ENCODE measurements around the gene CARHSP1. TPM values are rescaled to one million over a fixed set of nuclear protein-coding genes. Genes with fewer than 3 reads are reported as not detected.
"Not testable (repeated sequence)": the region's sequence is repeated elsewhere in the genome, so short reads cannot be mapped to it uniquely, and the experiment has no call there.

CARHSP1 gene
- total RNA-seq, 2 donors from 2014 or later, result 88.1 to 106 TPM

DNA sequence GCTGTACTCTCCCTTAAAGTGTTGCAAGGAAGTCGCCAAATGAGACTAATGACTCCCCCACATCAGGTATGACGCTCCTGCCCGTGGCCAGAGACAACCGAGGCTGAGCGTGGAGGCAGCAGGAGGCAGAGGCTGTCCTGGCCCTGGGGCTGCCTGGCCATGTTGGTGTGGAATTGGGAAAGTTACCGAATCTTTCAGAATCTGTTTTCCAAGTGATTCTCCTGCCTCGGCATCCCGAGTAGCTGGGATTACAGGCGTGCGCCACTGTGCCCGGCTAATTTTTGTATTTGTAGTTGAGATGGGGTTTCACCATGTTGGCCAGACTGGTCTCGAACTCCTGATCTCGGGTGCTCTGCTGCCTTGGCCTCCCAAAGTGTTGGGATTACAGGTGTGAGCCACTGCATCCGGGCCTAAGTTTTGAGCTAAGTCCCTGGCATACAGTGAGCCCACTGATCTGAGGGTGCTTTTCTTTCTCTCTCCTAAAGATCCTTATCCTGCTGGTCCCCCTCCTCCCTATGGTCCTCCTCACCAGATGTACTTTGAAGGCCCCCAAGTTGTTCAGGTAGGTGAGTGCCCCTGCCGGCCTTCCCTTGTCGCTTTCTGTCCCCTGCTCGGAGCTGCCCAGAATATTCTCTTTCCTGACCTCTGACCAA, 14.0 kb upstream of the CARHSP1 start:
- Mint-ChIP-seq H3K36me3 (no peaks in the 10 kb centered on the region), H3K9me3 (no peaks in the 10 kb centered on the region), H3K27ac (peak overlapping the region in 1 of 2 donors; percentile 85)
- ATAC-seq (no peak), DNase-seq (ENCODE audit: low spot score in 2 of 2) (no peak)

DNA sequence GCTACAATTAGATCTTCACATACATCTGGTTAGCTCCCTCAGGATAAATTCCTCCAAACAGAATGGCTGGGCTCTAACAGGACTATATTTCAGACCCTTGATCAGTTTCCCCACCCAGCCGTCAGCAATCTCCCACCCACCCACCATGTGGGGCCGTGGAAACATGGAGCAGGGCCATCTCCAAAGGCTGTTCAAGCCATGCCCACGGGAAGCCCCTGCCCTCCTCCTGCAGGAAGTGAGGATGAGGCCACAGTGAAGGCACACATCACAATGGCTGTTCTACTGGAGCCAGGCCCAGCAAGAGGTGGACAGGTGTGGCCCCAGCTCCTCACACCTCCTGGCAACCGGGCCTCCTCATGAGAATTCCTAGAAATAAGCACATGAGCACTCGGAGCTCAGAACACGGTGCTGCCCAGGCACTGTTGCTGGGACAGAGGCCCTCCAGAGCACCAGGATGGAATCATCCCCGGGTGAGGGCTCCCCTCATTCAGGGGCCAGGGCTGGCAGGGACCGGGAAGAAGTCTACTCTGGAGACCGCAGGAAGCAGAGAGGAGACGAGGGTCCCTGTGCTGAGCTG, 13.3 kb upstream of the CARHSP1 start, which contains the start of gene LITAFD:
LITAFD (plus strand) TSS at position 311 of the 577 bp plus-strand sequence. CDS start 2,005 bp downstream, outside the sequence.
- ATAC-seq (no peak), DNase-seq (ENCODE audit: low spot score in 2 of 2) (no peak)
- Mint-ChIP-seq H3K27ac (peak within 1 kb of the TSS in 1 of 2 donors; percentile 85), H3K9me3 (no peaks in the 10 kb centered on the region), H3K36me3 (no peaks in the 10 kb centered on the region)

DNA sequence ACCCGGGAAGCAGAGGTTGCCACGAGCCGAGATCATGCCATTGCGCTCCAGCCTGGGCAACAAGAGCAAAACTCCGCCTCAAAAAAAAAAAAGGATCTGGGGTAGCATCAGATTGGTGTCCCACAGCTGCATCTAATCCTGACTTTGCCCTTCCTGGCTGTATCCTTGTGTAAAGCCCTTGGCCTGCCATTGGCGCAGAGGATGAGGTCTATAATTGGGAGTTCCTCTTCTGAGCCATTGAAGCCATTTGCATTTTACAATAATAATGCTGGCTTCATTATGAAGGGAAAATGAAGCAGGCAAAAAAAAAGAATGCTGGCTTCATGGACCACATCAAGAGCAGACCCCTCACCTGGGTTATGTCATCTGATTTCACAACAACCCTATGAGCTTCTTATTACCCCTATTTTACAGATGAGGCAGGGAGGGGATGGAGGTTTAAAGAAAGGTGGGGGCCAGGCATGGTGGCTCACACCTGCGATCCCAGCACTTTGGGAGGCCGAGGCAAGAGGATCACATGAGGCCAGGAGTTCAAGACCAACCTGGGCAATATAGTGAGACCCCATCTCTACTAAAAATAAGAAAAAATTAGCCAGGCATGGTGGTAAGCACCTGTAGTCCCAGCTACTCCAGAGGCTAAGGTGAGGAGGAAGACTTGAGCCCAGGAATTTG, 12.2 kb upstream of the CARHSP1 start:
- H3K36me3 Mint-ChIP-seq, result no peaks in the 10 kb centered on the region
- ATAC-seq (no peak), DNase-seq (ENCODE audit: low spot score in 2 of 2) (no peak)
- no peak overlapping the region for H3K27ac Mint-ChIP-seq
- H3K9me3 Mint-ChIP-seq, result no peaks in the 10 kb centered on the region

DNA sequence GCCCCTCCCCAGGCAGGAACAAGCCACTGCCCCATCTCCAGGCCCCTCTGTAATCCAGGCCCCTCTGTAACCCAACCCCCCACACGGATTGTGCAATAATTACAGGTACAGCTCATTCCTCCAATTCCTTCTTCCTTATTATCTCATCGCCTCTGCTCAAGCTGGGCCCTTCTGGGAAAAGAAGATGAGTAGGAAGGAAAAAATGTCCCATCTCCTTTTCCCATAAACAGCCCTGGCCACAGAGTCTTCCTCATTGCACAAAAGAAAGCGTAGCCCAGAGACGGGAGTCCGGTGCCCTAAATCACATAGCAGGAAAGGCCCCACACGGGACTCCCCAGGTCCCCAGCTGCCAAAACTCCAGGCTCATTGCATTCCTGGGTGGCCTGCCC, 9.7 kb upstream of the CARHSP1 start:
- no peak for ATAC-seq
- H3K27ac Mint-ChIP-seq, result peak overlapping the region; percentile 51 to 89

DNA sequence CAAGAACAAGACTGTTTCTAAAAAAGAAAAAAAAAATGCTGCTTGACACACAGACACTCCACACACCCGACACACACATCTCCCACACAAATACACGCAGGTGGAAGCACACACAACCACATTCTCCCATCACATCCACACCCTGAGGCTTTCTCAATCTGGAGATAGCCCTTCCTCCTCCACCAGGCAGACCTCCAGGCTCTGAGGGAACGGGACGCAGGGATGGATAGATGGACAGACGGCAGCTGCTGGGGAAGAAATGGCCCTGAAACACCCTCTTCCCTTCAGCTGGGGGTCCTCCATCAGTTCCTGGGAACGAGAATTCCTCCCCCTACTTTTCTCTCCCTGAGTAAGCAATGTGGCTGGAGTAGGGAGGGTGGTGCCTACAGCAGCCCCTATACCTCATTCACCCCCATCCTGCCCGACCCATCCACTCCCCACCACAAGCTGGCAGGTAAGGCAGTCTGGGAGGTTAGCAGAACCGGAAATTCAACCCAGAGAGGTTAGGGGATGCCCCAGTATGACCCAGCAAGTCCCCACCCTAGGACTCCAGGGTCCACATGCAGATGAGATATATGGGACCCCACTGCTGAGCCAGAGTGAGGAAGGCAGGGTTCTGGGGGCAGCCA, 9.2 kb upstream of the CARHSP1 start:
- H3K36me3 Mint-ChIP-seq, result no peaks in the 10 kb centered on the region
- H3K27ac Mint-ChIP-seq, result peak overlapping the region in 1 of 2 donors; percentile 51
- H3K9me3 Mint-ChIP-seq, result no peaks in the 10 kb centered on the region
- DNase-seq (ENCODE audit: low spot score in 2 of 2) (no peak), ATAC-seq (no peak)

More for the DNA sequence above, 9.7 kb upstream of the CARHSP1 start:
- Mint-ChIP-seq H3K36me3 (no peaks in the 10 kb centered on the region), H3K9me3 (no peaks in the 10 kb centered on the region)
- no peak for DNase-seq (ENCODE audit: low spot score in 2 of 2)

DNA sequence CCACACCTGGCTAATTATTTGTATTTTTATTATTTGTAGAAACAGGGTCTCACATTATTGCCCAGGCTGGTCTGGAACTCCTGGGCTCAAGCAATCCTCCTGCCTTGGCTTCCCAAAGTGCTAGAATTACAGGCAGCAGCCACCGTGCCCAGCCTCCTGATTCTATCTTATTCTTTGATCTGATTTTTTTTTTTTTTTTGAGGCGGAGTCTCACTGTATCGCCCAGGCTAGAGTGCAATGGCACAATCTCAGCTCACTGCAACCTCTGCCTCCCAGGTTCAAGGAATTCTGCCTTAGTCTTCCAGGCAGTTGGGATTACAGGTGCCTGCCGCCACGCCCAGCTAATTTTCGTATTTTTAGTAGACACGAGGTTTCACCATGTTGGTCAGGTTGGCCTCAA, 6.5 kb upstream of the CARHSP1 start:
- not testable (repeated sequence) for H3K27ac Mint-ChIP-seq; ATAC-seq; H3K9me3 Mint-ChIP-seq; DNase-seq (ENCODE audit: low spot score in 2 of 2); H3K36me3 Mint-ChIP-seq

DNA sequence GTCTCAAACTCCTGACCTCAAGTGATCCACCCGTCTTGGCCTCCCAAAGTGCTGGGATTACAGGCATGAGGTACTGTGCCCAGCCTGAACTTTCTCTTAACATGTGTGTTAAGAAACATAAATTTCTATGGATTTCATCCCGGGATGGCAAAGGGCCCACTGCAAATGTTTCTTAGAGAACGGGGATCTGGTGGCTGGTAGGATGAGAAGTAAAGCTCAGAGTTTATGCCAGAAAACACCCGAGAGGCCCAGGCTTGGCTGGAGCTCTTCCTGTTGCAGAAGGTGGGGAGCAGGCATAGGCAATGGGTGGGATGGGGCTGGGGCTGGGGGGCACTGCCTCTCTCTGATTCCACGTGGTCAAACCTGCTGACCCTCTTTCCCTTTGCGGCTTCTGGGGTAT, 5.6 kb upstream of the CARHSP1 start:
- no peaks in the 10 kb centered on the region for H3K9me3 Mint-ChIP-seq
- H3K27ac Mint-ChIP-seq, result peak overlapping the region in 1 of 2 donors; percentile 50
- no peak for DNase-seq (ENCODE audit: low spot score in 2 of 2)
- H3K36me3 Mint-ChIP-seq, result no peaks in the 10 kb centered on the region
- ATAC-seq, result no peak

DNA sequence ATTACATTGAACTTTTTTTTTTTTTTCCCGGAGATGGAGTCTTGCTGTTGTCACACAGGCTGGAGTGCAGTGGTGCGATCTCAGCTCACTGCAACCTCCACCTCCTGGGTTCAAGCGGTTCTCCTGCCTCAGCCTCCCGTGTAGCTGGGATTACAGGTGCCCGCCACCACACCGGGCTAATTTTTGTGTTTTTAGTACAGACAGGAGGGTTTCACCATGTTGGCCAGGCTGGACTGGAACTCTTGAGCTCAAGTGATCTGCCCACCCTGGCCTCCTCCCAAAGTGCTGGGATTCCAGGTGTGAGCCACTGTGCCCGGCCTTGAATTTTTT, 5.0 kb upstream of the CARHSP1 start:
- not testable (repeated sequence) for H3K27ac Mint-ChIP-seq; ATAC-seq; DNase-seq (ENCODE audit: low spot score in 2 of 2); H3K9me3 Mint-ChIP-seq; H3K36me3 Mint-ChIP-seq

DNA sequence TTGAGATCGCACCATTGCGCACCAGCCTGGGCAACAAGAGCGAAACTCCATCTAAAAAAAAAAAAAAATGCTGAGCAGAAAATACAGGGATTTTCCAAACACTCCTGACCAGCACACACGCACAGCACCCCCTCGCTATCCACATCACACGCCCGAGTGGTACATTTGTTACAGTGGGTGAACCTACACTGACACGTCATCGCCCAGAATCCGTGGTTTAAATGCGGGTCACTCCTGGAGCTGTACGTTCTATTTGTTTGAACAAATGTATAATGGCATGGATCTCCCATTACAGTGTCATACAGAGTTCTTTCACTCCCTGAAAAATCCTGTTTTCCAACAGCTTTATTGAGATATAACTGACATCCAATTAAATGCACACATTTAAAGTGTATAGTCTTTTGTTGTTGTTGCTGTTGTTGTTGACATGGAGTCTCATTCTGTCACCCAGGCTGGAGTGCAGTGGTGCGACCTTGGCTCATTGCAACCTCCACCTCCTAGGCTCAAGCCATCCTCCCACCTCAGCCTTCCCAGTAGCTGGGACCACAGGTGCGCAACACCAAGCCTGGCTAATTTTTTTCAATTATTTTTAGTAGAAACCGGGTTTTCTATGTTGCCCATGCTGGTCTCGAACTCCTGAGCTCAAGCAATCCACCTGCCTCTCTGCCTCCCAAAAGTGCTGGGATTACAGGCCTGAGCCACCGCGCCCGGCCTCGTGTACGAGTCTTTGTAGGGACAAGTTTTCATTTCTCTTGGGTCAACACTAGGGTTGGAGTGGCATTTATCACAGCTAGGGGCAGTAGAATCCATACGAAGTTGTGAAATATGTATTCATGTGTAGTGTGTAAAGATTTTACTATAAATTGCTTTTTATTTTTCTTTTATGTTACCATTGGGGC, 4.4 kb upstream of the CARHSP1 start:
- DNase-seq (ENCODE audit: low spot score in 2 of 2) (no peak), ATAC-seq (no peak)
- Mint-ChIP-seq H3K9me3 (no peaks in the 10 kb centered on the region), H3K36me3 (peaks cover 0 to under 1% of the 10 kb centered on the region in 2 donors), H3K27ac (peak overlapping the region in 1 of 2 donors; percentile 9)

DNA sequence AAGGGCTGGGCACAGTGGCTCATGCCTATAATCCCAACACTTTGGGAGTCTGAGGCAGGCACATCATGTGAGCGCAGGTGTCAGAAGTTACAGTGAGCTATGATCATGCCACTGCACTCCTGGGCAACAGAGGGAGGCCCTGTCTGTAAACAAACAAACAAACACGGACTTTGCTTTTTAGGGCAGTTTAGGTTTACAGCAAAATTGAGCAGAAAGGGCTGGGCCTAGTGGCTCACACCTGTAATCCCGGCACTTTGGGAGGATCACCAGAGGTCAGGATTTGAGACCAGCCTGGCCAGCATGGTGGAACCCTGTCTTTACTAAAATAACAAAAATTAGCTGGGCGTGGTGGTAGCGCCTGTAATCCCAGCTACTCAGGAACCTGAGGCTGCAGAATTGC, 3.3 kb upstream of the CARHSP1 start:
- DNase-seq (ENCODE audit: low spot score in 2 of 2), result no peak
- ATAC-seq, result no peak
- no peaks in the 10 kb centered on the region for H3K9me3 Mint-ChIP-seq
- H3K27ac Mint-ChIP-seq, result no peak overlapping the region
- peaks cover 11 to 12% of the 10 kb centered on the region in 2 donors for H3K36me3 Mint-ChIP-seq

DNA sequence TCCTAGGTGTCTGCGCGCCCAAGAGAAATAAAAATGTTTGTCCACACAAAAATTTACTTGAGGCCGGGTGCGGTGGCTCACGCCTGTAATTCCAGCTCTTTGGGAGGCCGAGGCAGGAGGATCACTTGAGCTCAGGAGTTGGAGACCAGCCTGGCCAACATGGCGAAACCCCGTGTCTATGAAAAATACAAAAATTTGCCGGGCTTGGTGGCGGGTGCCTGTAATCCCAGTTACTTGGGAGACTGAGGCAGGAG, 1.1 kb upstream of the CARHSP1 start:
- Mint-ChIP-seq H3K27ac (peak overlapping the region; percentile 74 to 82), H3K36me3 (peaks cover 13% of the 10 kb centered on the region in 2 donors)
- H3K9me3 Mint-ChIP-seq; ATAC-seq; DNase-seq (ENCODE audit: low spot score in 2 of 2): not testable (repeated sequence)

DNA sequence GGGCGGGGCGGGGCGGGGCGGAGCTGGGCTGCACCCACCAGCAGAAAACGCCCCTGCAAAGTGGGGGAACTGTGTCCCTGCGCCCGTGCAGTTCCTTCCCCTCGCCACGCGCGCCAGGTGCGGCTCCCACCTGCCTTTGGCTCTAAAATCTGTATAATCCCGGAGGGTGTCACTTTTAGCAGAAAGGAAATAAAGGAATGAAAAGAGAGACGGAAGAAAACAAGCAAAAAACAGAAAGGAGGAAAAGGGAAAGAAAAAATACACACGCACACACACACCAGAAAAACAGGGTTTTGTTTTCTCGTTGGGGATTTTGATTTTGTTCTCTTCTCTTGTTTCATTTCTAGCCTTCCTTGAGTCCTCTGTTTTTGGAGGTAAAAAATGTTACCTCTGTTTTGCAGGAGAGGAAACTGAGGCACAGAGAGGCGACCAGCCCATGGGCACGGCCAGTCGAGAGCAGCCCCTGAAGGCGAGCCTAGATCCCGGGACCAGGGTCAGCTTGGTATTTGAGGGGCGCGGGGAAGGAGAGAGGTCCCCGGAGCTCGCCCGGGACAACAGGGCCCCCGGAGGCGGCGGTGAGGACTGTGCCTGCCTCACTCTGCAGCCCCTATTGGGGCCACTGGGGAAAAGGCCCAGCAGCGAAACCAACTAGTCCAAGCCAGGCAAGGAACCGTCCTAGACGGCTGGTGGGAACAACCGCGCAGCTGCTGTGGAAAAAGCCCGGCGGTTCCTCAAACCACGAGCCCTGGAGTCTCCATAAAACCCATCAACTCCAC, 594 bp upstream of the CARHSP1 start:
- H3K9me3 Mint-ChIP-seq, result no peaks in the 10 kb centered on the region
- DNase-seq (ENCODE audit: low spot score in 2 of 2) (no peak), ATAC-seq (no peak)
- H3K36me3 Mint-ChIP-seq, result peaks cover 13% of the 10 kb centered on the region in 2 donors
- peak overlapping the region; percentile 82 to 98 for H3K27ac Mint-ChIP-seq

DNA sequence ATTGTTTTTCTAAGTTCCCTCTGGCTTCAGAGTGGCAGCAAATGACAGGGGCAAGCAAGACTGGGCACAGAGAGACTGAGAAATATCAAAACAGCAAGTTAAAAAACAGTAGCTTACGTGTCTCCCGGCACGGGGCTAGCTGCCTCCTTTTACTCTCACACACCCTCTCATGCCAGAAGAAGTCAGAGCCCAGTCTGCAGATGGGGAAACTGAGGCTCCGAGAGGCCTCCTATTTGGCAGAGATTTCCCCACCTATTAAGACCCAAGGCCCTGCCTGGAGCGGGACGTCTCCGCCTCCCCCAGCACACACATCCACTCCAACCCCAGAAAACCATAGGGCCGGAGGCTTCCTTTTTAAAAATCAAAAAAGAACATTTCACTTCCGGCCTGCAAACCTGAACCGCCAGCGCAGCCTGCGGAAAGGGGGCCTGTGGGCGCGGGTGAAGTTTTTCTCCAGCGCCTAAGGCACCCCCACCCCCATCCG, 832 bp downstream of the CARHSP1 start:
- no peaks in the 10 kb centered on the region for H3K9me3 Mint-ChIP-seq
- H3K27ac Mint-ChIP-seq, result peak overlapping the region; percentile 86 to 97
- ATAC-seq (no peak), DNase-seq (ENCODE audit: low spot score in 2 of 2) (no peak)
- peaks cover 13% of the 10 kb centered on the region in 2 donors for H3K36me3 Mint-ChIP-seq

DNA sequence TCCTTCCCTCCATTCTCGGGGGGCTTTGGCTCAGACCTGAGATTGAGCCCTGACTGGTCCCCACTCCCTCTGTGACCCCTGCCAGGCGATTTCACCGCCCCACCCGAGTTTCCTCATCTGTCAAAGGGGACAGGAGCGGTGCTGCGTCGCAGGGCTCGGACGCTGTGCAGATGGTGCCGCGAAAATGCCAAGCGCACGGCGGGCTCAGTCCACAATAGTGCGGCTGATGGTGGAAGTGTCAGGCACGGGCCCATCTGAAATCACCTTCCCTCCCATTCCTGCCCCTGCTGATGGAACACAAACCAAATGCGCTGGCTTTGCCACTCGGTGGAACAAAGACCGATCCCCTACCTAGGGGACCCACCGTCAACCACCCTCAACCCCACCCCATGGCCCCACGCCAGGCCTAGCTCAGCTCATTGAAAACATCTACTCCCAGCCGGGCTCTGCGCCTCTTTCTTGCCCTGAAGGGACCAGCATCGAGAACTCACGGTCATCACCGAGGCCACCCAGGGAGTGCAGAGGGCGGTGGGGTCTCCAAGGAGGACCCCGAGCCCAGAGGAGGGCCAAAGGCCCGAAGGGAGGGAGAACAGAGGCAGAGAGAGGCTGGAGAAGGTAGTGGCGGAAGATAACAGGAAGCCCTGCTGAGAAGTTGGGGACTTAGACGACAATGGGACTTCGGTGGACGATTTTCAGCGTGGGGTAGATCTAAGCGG, 1.4 kb downstream of the CARHSP1 start:
- H3K9me3 Mint-ChIP-seq, result no peaks in the 10 kb centered on the region
- H3K27ac Mint-ChIP-seq, result peak overlapping the region; percentile 86 to 97
- H3K36me3 Mint-ChIP-seq, result peaks cover 13 to 14% of the 10 kb centered on the region in 2 donors
- ATAC-seq (no peak), DNase-seq (ENCODE audit: low spot score in 2 of 2) (peak in 1 of 2 donors; percentile 29)

DNA sequence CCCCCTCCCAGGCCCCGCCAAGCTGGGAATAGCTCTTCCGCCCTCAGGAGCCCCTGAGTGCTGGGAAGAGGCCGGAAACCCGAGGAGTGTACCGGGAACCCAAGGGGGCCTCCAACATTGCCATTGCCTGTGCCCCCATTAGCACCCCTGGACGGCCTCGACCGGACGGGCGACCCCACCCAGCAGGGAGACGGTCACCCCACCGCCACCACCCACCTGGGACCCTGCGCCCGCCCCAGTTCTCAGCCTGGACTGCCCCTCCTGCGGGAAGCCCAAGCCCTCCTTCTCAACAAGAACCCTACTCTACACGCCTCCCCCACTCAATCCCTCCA, 2.0 kb downstream of the CARHSP1 start:
- ATAC-seq (no peak), DNase-seq (ENCODE audit: low spot score in 2 of 2) (no peak)
- peak overlapping the region; percentile 86 to 97 for H3K27ac Mint-ChIP-seq
- peaks cover 13 to 18% of the 10 kb centered on the region in 2 donors for H3K36me3 Mint-ChIP-seq
- H3K9me3 Mint-ChIP-seq, result no peaks in the 10 kb centered on the region
